Testis (tissue), 3 donors: ENCODE data around the gene LTBP1. TPM values are rescaled to one million over a fixed set of nuclear protein-coding genes. Genes with fewer than 3 reads are reported as not detected.

Experiments used
- DNase-seq: peaks from one replicate; pipeline ENCODE4 v3.0.0-alpha.2; 2019
- H3K27ac ChIP-seq, 2 donors: fragments of 200-600 bp; sonication (generic); one replicate each; pipeline ENCODE4 v1.5.1; 2019
- H3K27me3 ChIP-seq: fragments of 200-600 bp; sonication (generic); one replicate; pipeline ENCODE4 v1.5.1; 2019
- H3K36me3 ChIP-seq: fragments of 200-600 bp; sonication (generic); one replicate; pipeline ENCODE4 v1.5.1; 2017; ENCODE audit warnings: low read depth; ENCODE audit errors: missing control alignments
- H3K4me1 ChIP-seq: fragments of 200-600 bp; sonication (generic); one replicate; pipeline ENCODE4 v1.5.1; 2019
- H3K4me3 ChIP-seq, 2 donors: fragments of 200-600 bp; sonication (generic); one replicate each; pipeline ENCODE4 v1.5.1; 2017 to 2019
- H3K9me3 ChIP-seq: fragments of 200-600 bp; sonication (generic); one replicate; pipeline ENCODE4 v1.5.1; 2017
- CTCF ChIP-seq, 3 experiments: fragments of 450-650 bp in 2 of 3; fragments of 200-600 bp in 1 of 3; sonication (generic) in 1 of 3; IDR thresholded peaks; one replicate each; pipeline ENCODE4 v1.5.1; 2016 to 2019; ENCODE audit warnings: antibody characterized with exemption in 3 of 3, mild to moderate bottlenecking in 2 of 3, moderate library complexity in 1 of 3
- POLR2A ChIP-seq: fragments of 450-650 bp; IDR thresholded peaks from one replicate; pipeline ENCODE4 v1.6.1; 2017; ENCODE audit warnings: antibody characterized with exemption, mild to moderate bottlenecking, moderate library complexity
- WGBS, 2 donors: methylation state at CpG; one replicate each; pipeline ENCODE4 v1.1.5; 2018; 5-methylcytosine and 5-hydroxymethylcytosine counted together
- intact Hi-C: fragments of 100-400 bp; cut with DNase I; formaldehyde crosslinking; loops from one replicate; pipeline ENCODE4 v1.15.1; 2023; ENCODE audit warnings: low total_unique reads
- polyA plus RNA-seq: library from polyadenylated mRNA; stranded (reverse); fragments of 350-450 nt; fragmentation: Illumina TruSeq; extraction: RNeasy Lipid Tissue Mini Kit (QIAGEN cat#74804); gene quantifications from one replicate; pipeline ENCODE4 v1.2.3, GENCODE V29; 2014; ENCODE audit warnings: low read depth, low replicate concordance; ENCODE audit not compliant: insufficient read depth
- total RNA-seq, 2 donors: library from RNA; depleted of rRNA; stranded (reverse); fragments of >200 nt; gene quantifications; one replicate each; pipeline ENCODE4 v1.2.3, GENCODE V29; 2016

Gene LTBP1
- total and polyA plus RNA-seq, 3 donors from 2014 or later = 39.6 to 51.5 (median 44.0) TPM

GRCh38 chr2:33421820-33422219 is 475.1 kb downstream of the LTBP1 start:
- WGBS, 2 donors = 78 to 80% methylated on average over 2 of the region's 2 CpGs
- Histone ChIP-seq H3K9me3 (no peaks in the 10 kb centered on the region), H3K4me3 (no peak overlapping the region), H3K4me1 (no peaks in the 10 kb centered on the region), H3K27ac (no peak overlapping the region), H3K27me3 (no peaks in the 10 kb centered on the region), H3K36me3 (no peaks in the 10 kb centered on the region)
- no peak for TF ChIP-seq POLR2A
- no peak for TF ChIP-seq CTCF (IDR thresholded peaks at IDR 0.05)
- no peak for DNase-seq
- intact Hi-C loops = no loop called here

DNA sequence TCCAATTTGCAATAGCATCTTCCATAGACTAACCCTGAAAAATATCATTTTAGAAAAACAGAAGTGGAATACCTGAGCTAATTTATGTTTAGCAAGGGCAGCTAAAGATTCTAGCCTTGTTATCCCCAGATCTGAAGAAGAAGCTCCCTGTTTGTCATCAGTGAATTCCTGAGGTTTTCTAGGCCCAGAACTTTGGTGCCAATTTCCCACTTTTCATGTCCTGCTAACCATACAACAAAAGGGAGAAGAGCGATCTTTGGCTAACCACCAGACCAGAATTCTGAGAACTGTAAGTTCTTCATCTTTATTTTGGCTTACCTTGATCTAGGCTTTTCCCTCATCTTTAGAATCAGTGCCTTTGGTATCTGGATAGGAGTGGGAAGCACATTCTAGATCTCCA is 478.4 kb downstream of the LTBP1 start:
- no peak overlapping the region for H3K4me3 ChIP-seq
- DNase-seq = no peak
- no peak for TF ChIP-seq POLR2A
- TF ChIP-seq CTCF (IDR thresholded peaks at IDR 0.05) = no peak
- no peaks in the 10 kb centered on the region for H3K27me3 ChIP-seq
- no peaks in the 10 kb centered on the region for H3K4me1 ChIP-seq
- intact Hi-C loops = no loop called here
- no peak overlapping the region for H3K27ac ChIP-seq
- no peaks in the 10 kb centered on the region for H3K9me3 ChIP-seq
- no peaks in the 10 kb centered on the region for H3K36me3 ChIP-seq
- WGBS, 2 donors = 96 to 100% methylated on average over 1 of the region's 1 CpG

DNA sequence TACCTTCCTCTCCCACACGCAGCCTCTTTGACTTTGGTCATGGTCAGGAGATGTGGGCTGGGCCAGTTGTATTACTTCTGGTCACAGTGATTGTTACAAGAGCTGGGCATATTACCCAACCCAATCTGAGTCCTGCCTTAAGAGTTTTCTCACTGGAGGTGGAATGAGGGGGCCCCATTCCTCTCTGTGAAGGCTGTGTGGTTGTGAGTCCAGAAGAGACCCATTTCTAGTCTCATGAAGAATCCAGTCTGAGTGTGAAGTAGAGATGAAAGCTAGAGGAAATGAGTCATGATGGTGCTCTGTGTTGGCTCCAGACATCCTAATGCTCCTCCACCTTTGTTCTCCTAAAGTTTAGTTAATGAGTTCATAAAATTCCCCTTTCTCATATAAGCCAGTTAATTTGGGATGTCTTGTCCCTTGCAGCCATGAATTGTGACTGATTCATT is 478.9 kb downstream of the LTBP1 start:
- intact Hi-C loops = no loop called here
- Histone ChIP-seq H3K4me3 (no peak overlapping the region), H3K36me3 (no peaks in the 10 kb centered on the region), H3K9me3 (no peaks in the 10 kb centered on the region), H3K4me1 (no peaks in the 10 kb centered on the region), H3K27ac (no peak overlapping the region), H3K27me3 (no peaks in the 10 kb centered on the region)
- no peak for DNase-seq
- TF ChIP-seq CTCF (IDR thresholded peaks at IDR 0.05) = no peak
- no peak for TF ChIP-seq POLR2A
- 93 to 96% methylated on average over 1 of the region's 1 CpG for WGBS, 2 donors

DNA sequence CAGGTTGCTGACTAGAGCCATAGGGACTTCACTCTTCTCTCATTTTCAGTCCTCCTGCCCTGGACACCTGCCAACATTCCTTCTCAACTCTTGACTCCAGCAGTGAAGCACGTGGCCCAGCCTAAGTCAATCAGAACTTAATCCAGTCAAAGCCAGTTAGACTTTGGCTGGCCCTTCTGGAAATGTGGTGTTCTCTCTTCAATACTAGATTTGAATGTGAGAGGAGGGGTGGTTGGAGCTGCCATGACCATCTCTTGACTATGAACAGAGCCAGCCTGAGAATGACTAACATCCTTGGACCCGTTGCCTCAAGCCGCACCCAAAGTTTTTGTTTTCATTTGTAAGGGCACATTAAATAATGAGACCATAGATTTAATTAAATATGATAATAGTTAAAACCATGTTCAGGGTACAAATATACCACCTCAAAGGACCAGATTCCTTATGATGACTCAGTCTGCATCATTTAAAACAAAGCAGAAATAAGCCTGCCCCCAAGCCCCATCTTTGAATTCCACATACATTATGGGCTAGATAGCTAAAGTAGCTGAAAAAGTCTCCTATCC is 480.0 kb downstream of the LTBP1 start:
- intact Hi-C loops = no loop called here
- 75 to 82% methylated on average over 3 of the region's 3 CpGs for WGBS, 2 donors

More for the DNA sequence above, 480.0 kb downstream of the LTBP1 start:
- Histone ChIP-seq H3K9me3 (no peaks in the 10 kb centered on the region), H3K27me3 (no peaks in the 10 kb centered on the region), H3K27ac (no peak overlapping the region), H3K4me1 (no peaks in the 10 kb centered on the region), H3K4me3 (no peak overlapping the region), H3K36me3 (no peaks in the 10 kb centered on the region)
- no peak for TF ChIP-seq POLR2A
- TF ChIP-seq CTCF (IDR thresholded peaks at IDR 0.05) = no peak
- peak; percentile 38 for DNase-seq
